IMR-90 (cell line): ENCODE results near the gene NSUN7. TPM values are rescaled to one million over a fixed set of nuclear protein-coding genes. Genes with fewer than 3 reads are reported as not detected.

ENCODE experiments used
- ATAC-seq: fragments of 200-7000 bp; cut with Tn5 transposase; 2 replicates; pipeline ENCODE4 v1.9.1; 2020; ENCODE audit warnings: low read depth, mild to moderate bottlenecking, moderate library complexity
- BruUV-seq: library from RNA; stranded (reverse); fragments of 400-500 nt; replicated peaks from 2 replicates; lab custom pipeline; 2021; lab: Mats Ljungman, UMichigan
- CTCF ChIA-PET: fragments of 300-600 bp; formaldehyde crosslinking; extraction: SDS; loops from one replicate; lab custom pipeline; 2021; ENCODE audit warnings: antibody characterized with exemption; lab: Yijun Ruan, JAX
- POLR2A ChIA-PET: fragments of 300-600 bp; sonication (Branson Sonifier 250); formaldehyde crosslinking; loops from one replicate; lab custom pipeline; 2022; ENCODE audit warnings: antibody characterized with exemption; ENCODE audit not compliant: unreplicated experiment; lab: Charles Lee
- DNase-seq: peaks from one replicate; pipeline ENCODE4 v3.0.0; 2013
- H2AFZ ChIP-seq: replicated peaks from 2 replicates; pipeline ENCODE3; 2013; ENCODE audit warnings: low read length, mild to moderate bottlenecking; ENCODE audit not compliant: poor library complexity
- H2AK5ac ChIP-seq: 2 replicates; pipeline ENCODE4 v1.6.1; 2013; ENCODE audit warnings: low read depth, low read length, inconsistent platforms
- H2AK9ac ChIP-seq: replicated peaks from 2 replicates; pipeline ENCODE3; 2013; ENCODE audit warnings: mild to moderate bottlenecking, low read depth, low read length, moderate library complexity; ENCODE audit not compliant: poor library complexity
- H2BK120ac ChIP-seq: 2 replicates; pipeline ENCODE4 v1.6.1; 2013; ENCODE audit warnings: low read depth, low read length, inconsistent platforms
- H2BK15ac ChIP-seq: 3 replicates; pipeline ENCODE4 v1.6.1; 2013; ENCODE audit warnings: low read depth, low read length, inconsistent platforms
- H2BK20ac ChIP-seq: 2 replicates; pipeline ENCODE4 v1.6.1; 2013; ENCODE audit warnings: low read depth, mild to moderate bottlenecking, inconsistent platforms, low read length, moderate library complexity
- H2BK5ac ChIP-seq: 2 replicates; pipeline ENCODE4 v1.6.1; 2013; ENCODE audit warnings: mild to moderate bottlenecking, low read depth, low read length, inconsistent platforms; ENCODE audit not compliant: poor library complexity, severe bottlenecking
- H3K14ac ChIP-seq: replicated peaks from 2 replicates; pipeline ENCODE4 v1.6.1; 2013; ENCODE audit warnings: low read depth, low read length, inconsistent platforms
- H3K18ac ChIP-seq: 2 replicates; pipeline ENCODE4 v1.6.1; 2013; ENCODE audit warnings: low read depth, low read length, control low read depth
- H3K23ac ChIP-seq: 2 replicates; pipeline ENCODE4 v1.6.1; 2013; ENCODE audit warnings: low read depth, low read length, inconsistent platforms
- H3K27ac ChIP-seq: 2 replicates; pipeline ENCODE4 v1.5.1; 2013; ENCODE audit warnings: mild to moderate bottlenecking, control low read depth, low read length; ENCODE audit not compliant: insufficient read depth
- H3K27me3 ChIP-seq: 2 replicates; pipeline ENCODE4 v1.6.1; 2013; ENCODE audit warnings: low read length; ENCODE audit not compliant: control insufficient read depth, insufficient read depth
- H3K36me3 ChIP-seq: 2 replicates; pipeline ENCODE4 v1.6.1; 2013; ENCODE audit warnings: low read length, mixed read lengths; ENCODE audit not compliant: control insufficient read depth, insufficient read depth
- H3K4ac ChIP-seq: 2 replicates; pipeline ENCODE4 v1.6.1; 2013; ENCODE audit warnings: low read depth, low read length, inconsistent platforms
- H3K4me1 ChIP-seq: 2 replicates; pipeline ENCODE4 v1.6.1; 2013; ENCODE audit warnings: low read length, mixed read lengths; ENCODE audit not compliant: control insufficient read depth, insufficient read depth
- H3K4me2 ChIP-seq: 2 replicates; pipeline ENCODE4 v1.6.1; 2013; ENCODE audit warnings: low read depth, mild to moderate bottlenecking, control low read depth, low read length, moderate library complexity
- H3K4me3 ChIP-seq: 2 replicates; pipeline ENCODE4 v1.5.1; 2013; ENCODE audit warnings: low read depth, mild to moderate bottlenecking, control low read depth, low read length, moderate library complexity; ENCODE audit not compliant: insufficient read depth
- H3K56ac ChIP-seq: 2 replicates; pipeline ENCODE4 v1.6.1; 2013; ENCODE audit warnings: low read length, inconsistent platforms; ENCODE audit not compliant: insufficient read depth; ENCODE audit errors: extremely low read depth
- H3K79me1 ChIP-seq, 2 experiments: 2 replicates each; pipeline ENCODE4 v1.6.1; 2013; ENCODE audit warnings: low read length in 2 of 2, inconsistent platforms in 1 of 2, low read depth in 1 of 2
- H3K9ac ChIP-seq: 2 replicates; pipeline ENCODE4 v1.6.1; 2013; ENCODE audit warnings: low read depth, low read length, control low read depth
- H3K9me1 ChIP-seq: 2 replicates; pipeline ENCODE4 v1.6.1; 2013; ENCODE audit warnings: low read length, inconsistent platforms; ENCODE audit not compliant: insufficient read depth
- H3K9me3 ChIP-seq: 2 replicates; pipeline ENCODE4 v1.6.1; 2013; ENCODE audit warnings: low read length; ENCODE audit not compliant: control insufficient read depth, insufficient read depth
- H4K20me1 ChIP-seq: 2 replicates; pipeline ENCODE4 v1.6.1; 2013; ENCODE audit warnings: low read length, inconsistent platforms; ENCODE audit not compliant: insufficient read depth
- H4K5ac ChIP-seq: 2 replicates; pipeline ENCODE4 v1.6.1; 2013; ENCODE audit warnings: mild to moderate bottlenecking, low read depth, low read length, control low read depth
- H4K8ac ChIP-seq, 2 experiments: 2 replicates each; pipeline ENCODE4 v1.6.1; 2013; ENCODE audit warnings: low read depth in 2 of 2, low read length in 2 of 2, control low read depth in 1 of 2, inconsistent platforms in 1 of 2
- H4K91ac ChIP-seq: 2 replicates; pipeline ENCODE4 v1.6.1; 2013; ENCODE audit warnings: low read depth, low read length, inconsistent platforms; ENCODE audit not compliant: insufficient read depth
- FOS ChIP-seq: fragments of 150-350 bp; IDR thresholded peaks from 2 replicates; pipeline ENCODE4 v1.6.1; 2016; ENCODE audit warnings: low read depth, low read length
- WGBS, 2 experiments: methylation state at CpG; one replicate each; pipeline versions ENCODE4 v1.1.5 to v1.1.7; 2013; ENCODE audit warnings: missing lambda C conversion rate in 2 of 2; ENCODE audit not compliant: insufficient read length in 1 of 2; ENCODE audit errors: extremely low coverage in 2 of 2; 5-methylcytosine and 5-hydroxymethylcytosine counted together
- dilution Hi-C: fragments of 300-500 bp; cut with HindIII; formaldehyde crosslinking; loops from one replicate; pipeline ENCODE4 v1.14.3; 2018; ENCODE audit warnings: low sequenced_read_pairs; ENCODE audit not compliant: unreplicated experiment
- in situ Hi-C: fragments of 300-500 bp; cut with MboI; formaldehyde crosslinking; loops from 3 replicates; pipeline ENCODE4 v1.14.3; 2019; ENCODE audit warnings: low sequenced_read_pairs, inconsistent platforms, mixed read lengths
- intact Hi-C: fragments of 100-400 bp; cut with micrococcal nuclease; formaldehyde crosslinking; loops from 2 replicates; pipeline ENCODE4 v1.10.0; 2022
- polyA plus RNA-seq, 3 experiments: library from polyadenylated mRNA; depleted of rRNA; stranded (reverse); fragments of >200 nt; gene quantifications; 2 replicates each; pipeline ENCODE4 v1.2.3, GENCODE V29; 2012; ENCODE audit warnings: low replicate concordance in 1 of 3
- total RNA-seq: library from RNA; depleted of rRNA; stranded (reverse); fragments of >200 nt; gene quantifications from 2 replicates; pipeline ENCODE4 v1.2.3, GENCODE V29; 2012

The NSUN7 gene
- total and polyA plus RNA-seq, 2 of the 4 experiments (the other 2 are of a cell fraction), result not detected

- intact Hi-C loops (loop anchor here (5.0 to 10.0 kb wide), 2 partner anchors 520 to 582 kb away; partner anchors contain the start of gene UCHL1), in situ Hi-C loops (loop anchor here (25.0 kb wide), 1 partner anchor 503 kb away; no protein-coding TSS in a partner anchor), dilution Hi-C loops (no loop called here)
- DNase-seq, result no peak
- Histone ChIP-seq H2AFZ (no peak overlapping the region), H3K56ac (no peak overlapping the region), H2BK5ac (no peak overlapping the region), H3K23ac (no peak overlapping the region), H4K8ac (no peak overlapping the region), H4K20me1 (no peaks in the 10 kb centered on the region), H3K9me1 (no peaks in the 10 kb centered on the region), H3K4me3 (no peak overlapping the region), H4K91ac (no peak overlapping the region), H3K9ac (no peak overlapping the region), H2AK5ac (no peak overlapping the region), H3K18ac (no peak overlapping the region), H3K27me3 (peaks cover 10% of the 10 kb centered on the region), H4K5ac (no peak overlapping the region), H3K4ac (no peak overlapping the region), H3K27ac (no peak overlapping the region), H3K14ac (no peak overlapping the region), H2AK9ac (no peak overlapping the region), H3K36me3 (no peaks in the 10 kb centered on the region), H2BK20ac (no peak overlapping the region), H2BK15ac (no peak overlapping the region), H3K4me1 (no peaks in the 10 kb centered on the region), H3K79me1 (no peaks in the 10 kb centered on the region), H3K9me3 (no peaks in the 10 kb centered on the region), H3K4me2 (no peak overlapping the region), H2BK120ac (no peak overlapping the region)
- TF ChIP-seq FOS, result no peak
- BruUV-seq, result no TSS peak
- no peak for ATAC-seq
- ChIA-PET POLR2A (no interaction called here), CTCF (interaction anchor here (0.7 kb wide), 1 partner anchor 71 kb away, joined by 3 read pairs; no protein-coding TSS in a partner anchor)
- 73% methylated on average over 2 of the region's 5 CpGs; no CpG with 5 or more reads in 1 of the 2 experiments for WGBS, 2 experiments
Observed at GRCh38 chr4:40734497-40734896, 15.3 kb upstream of the NSUN7 start.
